ENCODE measurements around the gene ZNF683. TPM values are rescaled to one million over a fixed set of nuclear protein-coding genes. Genes with fewer than 3 reads are reported as not detected.
A peak's percentile ranks its signal among the peaks of the same experiment; 100 is the strongest.
"Not testable (repeated sequence)": the region's sequence is repeated elsewhere in the genome, so short reads cannot be mapped to it uniquely, and the experiment has no call there.

ZNF683 gene
- total RNA-seq, 2 experiments from 2014 or later = 0.41 TPM; not detected in 1

DNA sequence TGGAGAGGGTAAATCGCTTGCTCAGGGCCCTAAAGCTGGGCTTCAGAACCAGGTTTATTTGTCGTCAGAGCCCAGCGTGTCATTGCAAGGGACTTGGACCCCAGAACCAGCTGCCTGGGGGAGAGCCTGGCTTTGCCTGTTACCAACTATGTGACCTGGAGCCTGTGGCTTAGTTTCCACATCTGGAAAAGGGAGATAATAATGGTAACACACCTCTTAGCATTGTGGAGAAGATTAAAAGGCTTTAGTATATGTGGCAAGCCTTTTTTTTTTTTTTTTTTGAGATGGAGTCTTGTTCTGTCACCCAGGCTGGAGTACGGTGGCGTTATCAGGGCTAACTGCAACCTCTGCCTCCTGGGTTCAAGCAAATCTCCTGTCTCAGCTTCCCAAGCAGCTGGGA, 42.3 kb downstream of the ZNF683 start:
- Histone ChIP-seq H3K4me1 (ENCODE audit: insufficient read depth, low read length) (peaks cover 3% of the 10 kb centered on the region), H3K27me3 (ENCODE audit: control insufficient read depth in 1 of 2, insufficient read depth in 2 of 2, low read length in 2 of 2) (no peaks in the 10 kb centered on the region), H3K9me3 (ENCODE audit: control insufficient read depth in 1 of 2, insufficient read depth in 1 of 2, low read length in 2 of 2) (no peaks in the 10 kb centered on the region), H3K4me3 (ENCODE audit: low read length) (no peak overlapping the region), H3K27ac (ENCODE audit: low read depth in 1 of 2, low read length in 2 of 2) (no peak overlapping the region), H3K36me3 (ENCODE audit: insufficient read depth, low read length) (peaks cover 7% of the 10 kb centered on the region)
- peaks cover 5% of the 10 kb centered on the region for H3K36me3 Mint-ChIP-seq (ENCODE audit: low read depth)
- TF ChIP-seq, protein P1, sequence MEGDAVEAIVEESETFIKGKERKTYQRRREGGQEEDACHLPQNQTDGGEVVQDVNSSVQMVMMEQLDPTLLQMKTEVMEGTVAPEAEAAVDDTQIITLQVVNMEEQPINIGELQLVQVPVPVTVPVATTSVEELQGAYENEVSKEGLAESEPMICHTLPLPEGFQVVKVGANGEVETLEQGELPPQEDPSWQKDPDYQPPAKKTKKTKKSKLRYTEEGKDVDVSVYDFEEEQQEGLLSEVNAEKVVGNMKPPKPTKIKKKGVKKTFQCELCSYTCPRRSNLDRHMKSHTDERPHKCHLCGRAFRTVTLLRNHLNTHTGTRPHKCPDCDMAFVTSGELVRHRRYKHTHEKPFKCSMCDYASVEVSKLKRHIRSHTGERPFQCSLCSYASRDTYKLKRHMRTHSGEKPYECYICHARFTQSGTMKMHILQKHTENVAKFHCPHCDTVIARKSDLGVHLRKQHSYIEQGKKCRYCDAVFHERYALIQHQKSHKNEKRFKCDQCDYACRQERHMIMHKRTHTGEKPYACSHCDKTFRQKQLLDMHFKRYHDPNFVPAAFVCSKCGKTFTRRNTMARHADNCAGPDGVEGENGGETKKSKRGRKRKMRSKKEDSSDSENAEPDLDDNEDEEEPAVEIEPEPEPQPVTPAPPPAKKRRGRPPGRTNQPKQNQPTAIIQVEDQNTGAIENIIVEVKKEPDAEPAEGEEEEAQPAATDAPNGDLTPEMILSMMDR (IDR thresholded peaks at IDR 0.05) = no peak
- H3K27me3 Mint-ChIP-seq = no peaks in the 10 kb centered on the region
- no peak overlapping the region for H3K4me3 Mint-ChIP-seq
- H3K4me1 Mint-ChIP-seq (ENCODE audit: low read depth) = no peaks in the 10 kb centered on the region
- ChIA-PET POLR2A (interaction anchor here (0.8 to 17.6 kb wide), 2 partner anchors 9 to 45 kb away, joined by 4 to 977 read pairs; partner anchors contain the start of gene SH3BGRL3), CTCF (interaction anchor here (1.1 kb wide), 1 partner anchor 9 kb away, joined by 3 read pairs; no protein-coding TSS in a partner anchor)
- no peak for DNase-seq
- intact Hi-C loops (cut with DNase I, micrococcal nuclease) = no loop called here
- H3K9me3 Mint-ChIP-seq = no peaks in the 10 kb centered on the region
- no peak for ATAC-seq (ENCODE audit: poor library complexity)
- no peak overlapping the region for H3K27ac Mint-ChIP-seq

GRCh38 chr1:26329380-26329779, 43.2 kb downstream of the ZNF683 start:
- H3K4me3 Mint-ChIP-seq; H3K27me3 Mint-ChIP-seq; H3K27ac Mint-ChIP-seq; H3K36me3 Mint-ChIP-seq (ENCODE audit: low read depth); H3K4me3 ChIP-seq (ENCODE audit: low read length); ATAC-seq (ENCODE audit: poor library complexity); H3K9me3 ChIP-seq (ENCODE audit: control insufficient read depth in 1 of 2, insufficient read depth in 1 of 2, low read length in 2 of 2); DNase-seq; intact Hi-C loops (cut with DNase I, micrococcal nuclease); H3K27ac ChIP-seq (ENCODE audit: low read depth in 1 of 2, low read length in 2 of 2); H3K27me3 ChIP-seq (ENCODE audit: control insufficient read depth in 1 of 2, insufficient read depth in 2 of 2, low read length in 2 of 2); H3K4me1 ChIP-seq (ENCODE audit: insufficient read depth, low read length); H3K9me3 Mint-ChIP-seq; H3K4me1 Mint-ChIP-seq (ENCODE audit: low read depth): not testable (repeated sequence)
- ChIA-PET POLR2A (interaction anchor here (0.8 to 17.6 kb wide), 2 partner anchors 8 to 44 kb away, joined by 4 to 977 read pairs; partner anchors contain the start of gene SH3BGRL3), CTCF (interaction anchor here (1.1 kb wide), 1 partner anchor 8 kb away, joined by 3 read pairs; no protein-coding TSS in a partner anchor)
- peaks cover 13% of the 10 kb centered on the region for H3K36me3 ChIP-seq (ENCODE audit: insufficient read depth, low read length)

DNA sequence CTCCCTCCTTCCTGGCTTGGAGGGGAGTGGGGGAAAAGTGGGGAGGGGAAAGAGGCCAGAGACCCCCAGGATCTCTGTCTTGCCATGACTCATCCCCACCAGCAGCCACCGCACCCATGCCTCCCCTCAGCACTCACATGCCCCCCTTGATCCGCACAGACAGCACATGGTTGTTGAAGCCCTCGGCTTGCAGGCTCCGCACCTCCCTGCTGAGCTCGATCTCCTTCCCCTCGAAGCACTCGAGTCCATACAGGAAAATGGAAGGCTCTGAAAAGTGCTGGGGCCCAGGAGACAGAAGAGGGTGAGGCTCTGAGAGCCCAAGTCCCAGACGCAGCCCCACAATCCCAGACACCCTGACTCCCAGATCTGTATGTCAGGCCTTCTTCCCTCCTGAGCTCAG, 44.0 kb downstream of the ZNF683 start:
- Histone ChIP-seq H3K4me1 (ENCODE audit: insufficient read depth, low read length) (peaks cover 3% of the 10 kb centered on the region), H3K27ac (ENCODE audit: low read depth in 1 of 2, low read length in 2 of 2) (no peak overlapping the region), H3K36me3 (ENCODE audit: insufficient read depth, low read length) (peaks cover 21% of the 10 kb centered on the region), H3K27me3 (ENCODE audit: control insufficient read depth in 1 of 2, insufficient read depth in 2 of 2, low read length in 2 of 2) (no peaks in the 10 kb centered on the region), H3K9me3 (ENCODE audit: control insufficient read depth in 1 of 2, insufficient read depth in 1 of 2, low read length in 2 of 2) (no peaks in the 10 kb centered on the region), H3K4me3 (ENCODE audit: low read length) (no peak overlapping the region)
- Mint-ChIP-seq H3K9me3 (no peaks in the 10 kb centered on the region), H3K4me3 (no peak overlapping the region), H3K27ac (no peak overlapping the region), H3K4me1 (ENCODE audit: low read depth) (peaks cover 5% of the 10 kb centered on the region), H3K36me3 (ENCODE audit: low read depth) (peaks cover 13% of the 10 kb centered on the region), H3K27me3 (no peaks in the 10 kb centered on the region)
- peak in 1 of 14 experiments; percentile 15 for DNase-seq
- TF ChIP-seq, protein P1 (IDR thresholded peaks at IDR 0.05) = no peak
- intact Hi-C loops (cut with DNase I, micrococcal nuclease) = no loop called here
- no peak for ATAC-seq (ENCODE audit: poor library complexity)
- ChIA-PET CTCF (interaction anchor here (0.5 to 1.6 kb wide), 3 partner anchors 36 to 93 kb away, joined by 3 to 5 read pairs (median 4); no protein-coding TSS in a partner anchor), POLR2A (interaction anchor here (0.6 to 17.6 kb wide), 3 partner anchors 8 to 61 kb away, joined by 4 to 977 read pairs (median 5); partner anchors contain the start of gene SH3BGRL3)
